Lower leg skin (tissue), 4 donors: ENCODE measurements around the gene SMNDC1. TPM values are rescaled to one million over a fixed set of nuclear protein-coding genes. Genes with fewer than 3 reads are reported as not detected.

ENCODE experiments used
- DNase-seq, 2 donors: peaks; one replicate each; pipeline ENCODE4 v3.0.0-alpha.2; 2019; ENCODE audit warnings: low spot score in 2 of 2
- H3K4me3 ChIP-seq: fragments of 200-600 bp; sonication (generic); 2 replicates; pipeline ENCODE4 v1.5.1; 2017; ENCODE audit warnings: mild to moderate bottlenecking, low read depth; ENCODE audit not compliant: poor library complexity, severe bottlenecking
- POLR2A ChIP-seq, 2 donors: fragments of 450-650 bp; IDR thresholded peaks; one replicate each; pipeline ENCODE4 v1.6.1; 2016 to 2017; ENCODE audit warnings: antibody characterized with exemption in 2 of 2, mild to moderate bottlenecking in 1 of 2, moderate library complexity in 1 of 2
- WGBS, 2 donors: methylation state at CpG; one replicate each; pipeline ENCODE4 v1.1.5; 2018; 5-methylcytosine and 5-hydroxymethylcytosine counted together
- intact Hi-C: fragments of 100-400 bp; cut with DNase I; formaldehyde crosslinking; loops from one replicate; pipeline ENCODE4 v1.15.0; 2023; ENCODE audit warnings: low total_unique reads
- total RNA-seq, 4 donors: library from RNA; depleted of rRNA; stranded (reverse); fragments of >200 nt; gene quantifications; one replicate each; pipeline ENCODE4 v1.1.0, GENCODE V29; 2016
- TF ChIP-seq, protein P1 (sequence below), 3 donors: fragments of 450-650 bp; IDR thresholded peaks; one replicate each; pipeline ENCODE4 v1.5.1; 2016; ENCODE audit warnings: antibody characterized with exemption in 3 of 3, mild to moderate bottlenecking in 3 of 3, moderate library complexity in 2 of 3

The SMNDC1 gene
- total RNA-seq, result 10 to 100 TPM in 2 of 4 donors, 1 to 10 TPM in 2; 8.0 to 20.5 (median 10.6) TPM

DNA sequence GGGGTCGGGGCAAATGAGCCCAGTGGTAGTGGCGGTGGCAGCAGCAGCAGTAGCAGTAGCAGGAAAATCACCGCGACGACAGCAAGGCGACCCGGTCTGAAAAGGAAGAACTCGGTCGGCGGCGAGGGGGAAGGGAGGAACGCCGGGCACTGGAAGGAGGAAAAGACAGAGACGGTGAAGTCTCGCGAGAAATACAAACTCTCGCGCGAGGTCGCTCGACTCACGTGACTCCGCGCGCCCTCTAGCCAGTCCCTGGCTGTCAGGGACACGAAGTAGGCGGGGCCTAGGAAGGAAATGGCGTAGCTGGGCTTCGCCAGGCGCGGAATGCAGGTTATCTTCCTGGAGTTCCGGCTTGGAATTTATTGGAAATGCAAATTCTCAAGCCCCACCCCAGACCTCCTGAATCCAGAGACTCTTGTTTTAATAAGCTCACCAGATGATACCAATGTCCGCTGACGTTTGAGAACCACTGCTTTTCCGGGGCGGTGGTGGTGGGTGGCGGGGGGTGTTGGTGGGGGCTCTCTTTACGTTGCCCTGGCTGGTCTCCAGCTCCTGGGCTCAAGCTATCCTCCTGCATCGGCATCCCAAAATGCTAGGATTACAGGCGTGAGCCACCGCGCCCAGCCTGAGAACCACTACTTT lies at the start of gene SMNDC1:
Gene SMNDC1 (minus strand): TSS at position 141 of the 642 bp plus-strand sequence. CDS start 1,333 bp downstream, outside the sequence.
- peak within 1 kb of the TSS; percentile 88 for H3K4me3 ChIP-seq
- intact Hi-C loops, result no loop called here
- peak; percentile 98 to 100 for DNase-seq
- 0% methylated on average over 41 to 42 of the region's 42 CpGs for WGBS, 2 donors
- peak in 1 of 2 donors; percentile 67 for TF ChIP-seq POLR2A (IDR thresholded peaks at IDR 0.05)
- TF ChIP-seq, protein P1, sequence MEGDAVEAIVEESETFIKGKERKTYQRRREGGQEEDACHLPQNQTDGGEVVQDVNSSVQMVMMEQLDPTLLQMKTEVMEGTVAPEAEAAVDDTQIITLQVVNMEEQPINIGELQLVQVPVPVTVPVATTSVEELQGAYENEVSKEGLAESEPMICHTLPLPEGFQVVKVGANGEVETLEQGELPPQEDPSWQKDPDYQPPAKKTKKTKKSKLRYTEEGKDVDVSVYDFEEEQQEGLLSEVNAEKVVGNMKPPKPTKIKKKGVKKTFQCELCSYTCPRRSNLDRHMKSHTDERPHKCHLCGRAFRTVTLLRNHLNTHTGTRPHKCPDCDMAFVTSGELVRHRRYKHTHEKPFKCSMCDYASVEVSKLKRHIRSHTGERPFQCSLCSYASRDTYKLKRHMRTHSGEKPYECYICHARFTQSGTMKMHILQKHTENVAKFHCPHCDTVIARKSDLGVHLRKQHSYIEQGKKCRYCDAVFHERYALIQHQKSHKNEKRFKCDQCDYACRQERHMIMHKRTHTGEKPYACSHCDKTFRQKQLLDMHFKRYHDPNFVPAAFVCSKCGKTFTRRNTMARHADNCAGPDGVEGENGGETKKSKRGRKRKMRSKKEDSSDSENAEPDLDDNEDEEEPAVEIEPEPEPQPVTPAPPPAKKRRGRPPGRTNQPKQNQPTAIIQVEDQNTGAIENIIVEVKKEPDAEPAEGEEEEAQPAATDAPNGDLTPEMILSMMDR (IDR thresholded peaks at IDR 0.05), result no peak

DNA sequence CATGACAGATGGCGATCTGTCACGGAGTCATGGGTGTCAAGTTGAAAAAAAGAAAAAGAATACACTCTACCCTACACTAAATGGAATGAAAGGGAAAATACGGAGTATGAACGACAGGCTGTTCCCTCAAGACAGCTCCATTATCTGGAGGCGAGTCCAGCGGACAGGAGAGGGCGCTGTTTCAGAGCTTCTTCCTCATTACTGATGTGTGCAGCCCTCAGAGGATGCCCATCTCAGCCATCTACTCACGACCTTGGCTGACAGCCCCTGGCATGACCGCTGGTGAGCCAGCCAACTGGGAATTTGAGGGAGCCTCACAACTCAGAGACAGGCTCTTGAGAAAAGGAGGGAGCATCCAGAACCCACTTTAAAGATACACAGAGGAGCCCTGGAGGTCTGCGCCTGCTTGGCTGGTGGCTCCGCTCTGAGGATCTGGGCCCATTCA lies 49.6 kb upstream of the SMNDC1 start:
- DNase-seq, result peak; percentile 77 to 94
- WGBS, 2 donors, result 26 to 32% methylated on average over 11 of the region's 11 CpGs
- no peak overlapping the region for H3K4me3 ChIP-seq
- TF ChIP-seq, protein P1 (IDR thresholded peaks at IDR 0.05), result no peak
- no peak for TF ChIP-seq POLR2A (IDR thresholded peaks at IDR 0.05)
- intact Hi-C loops, result no loop called here

DNA sequence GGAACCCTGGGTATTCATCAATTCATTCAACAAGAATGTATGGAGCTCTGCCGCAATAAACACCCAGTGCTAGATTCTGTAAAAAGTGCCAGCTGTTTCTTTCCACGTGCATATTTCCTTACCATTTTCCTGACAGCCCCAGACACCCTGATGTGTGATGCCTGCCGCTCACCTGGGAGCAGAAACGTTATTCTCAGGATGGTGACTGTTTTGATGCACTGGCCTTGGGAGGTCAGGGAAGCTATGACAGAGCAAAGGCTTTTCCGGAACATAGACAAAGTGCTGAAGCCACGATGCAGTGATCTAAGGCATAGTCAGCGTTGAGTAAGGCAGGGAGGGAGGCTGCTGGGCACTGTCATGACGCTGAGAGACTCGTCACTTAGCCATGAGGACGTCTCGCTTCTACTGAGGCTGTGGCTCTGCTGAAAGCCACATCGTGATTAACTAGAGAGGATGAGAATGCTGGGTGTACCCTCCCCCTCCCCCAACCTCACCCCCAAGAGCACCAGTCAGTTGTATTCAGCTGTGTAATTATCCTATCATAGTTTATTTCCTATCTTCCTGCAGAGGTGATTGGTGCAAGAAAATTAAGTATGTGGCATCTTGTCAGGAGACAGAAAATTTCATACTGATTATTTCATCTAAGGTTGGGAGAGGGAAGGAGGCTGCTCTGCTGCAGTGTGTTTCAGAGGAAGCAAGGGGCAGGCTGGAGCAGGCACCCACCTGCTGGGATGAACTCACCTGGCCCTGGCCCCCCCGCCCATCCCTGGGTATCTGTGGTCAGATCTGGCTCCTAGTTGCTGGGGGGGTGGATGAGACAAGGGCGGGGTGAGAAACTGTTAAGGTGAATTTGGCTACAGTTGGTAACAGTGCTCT lies 48.8 kb upstream of the SMNDC1 start:
- 22 to 26% methylated on average over 14 of the region's 14 CpGs for WGBS, 2 donors
- H3K4me3 ChIP-seq, result no peak overlapping the region
- TF ChIP-seq, protein P1 (IDR thresholded peaks at IDR 0.05), result no peak
- TF ChIP-seq POLR2A (IDR thresholded peaks at IDR 0.05), result no peak
- no peak for DNase-seq
- intact Hi-C loops, result no loop called here

DNA sequence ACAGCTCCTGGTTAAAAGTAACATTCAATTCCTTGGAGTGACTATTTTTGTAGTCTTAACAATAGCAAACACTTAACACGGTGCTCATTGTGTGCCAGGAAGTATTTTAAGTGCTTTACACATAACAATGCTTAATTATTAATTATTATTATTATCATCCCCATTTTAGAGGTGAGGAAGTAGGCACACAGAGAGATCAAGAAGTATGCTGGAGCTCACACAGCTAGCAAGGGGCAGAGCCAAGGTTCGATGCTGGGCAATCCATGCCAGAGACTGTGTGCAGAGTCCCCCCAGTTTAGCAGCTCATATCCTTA lies 48.2 kb upstream of the SMNDC1 start:
- 39 to 48% methylated on average over 2 of the region's 2 CpGs for WGBS, 2 donors
- no peak for DNase-seq
- H3K4me3 ChIP-seq, result no peak overlapping the region
- intact Hi-C loops, result no loop called here
- TF ChIP-seq, protein P1 (IDR thresholded peaks at IDR 0.05), result no peak

DNA sequence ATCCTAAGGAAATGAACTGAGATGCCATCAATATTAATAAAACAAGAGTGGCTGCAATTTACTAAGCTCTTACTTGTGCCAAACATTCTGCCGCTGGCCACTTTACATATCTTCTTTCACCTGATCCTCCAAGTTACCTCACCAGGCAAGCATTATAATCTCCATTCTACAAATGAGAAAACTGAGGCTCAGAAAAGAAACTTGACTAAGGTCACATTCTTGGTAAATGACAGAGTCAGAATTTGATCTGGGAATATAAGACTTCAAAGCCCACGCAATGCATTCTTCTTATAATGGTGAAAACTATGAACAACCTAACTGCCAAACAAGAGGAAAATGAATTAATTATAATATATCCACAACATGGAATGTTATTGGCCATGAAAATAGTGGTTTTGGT lies 46.1 kb upstream of the SMNDC1 start:
- no peak for DNase-seq
- whole genome bisulfite sequencing, 2 donors, result 94 to 96% methylated on average over 2 of the region's 2 CpGs
- no peak overlapping the region for H3K4me3 ChIP-seq
- no peak for TF ChIP-seq POLR2A (IDR thresholded peaks at IDR 0.05)
- TF ChIP-seq, protein P1 (IDR thresholded peaks at IDR 0.05), result no peak
- intact Hi-C loops, result no loop called here
